Measurements from ENCODE around the gene OSBPL7.

The OSBPL7 gene

GRCh38 chr17:47806026-47806912 is 15.3 kb downstream of the OSBPL7 start:
- peaks cover 40% of the 10 kb centered on the region for H3K36me3 Mint-ChIP-seq (ENCODE audit: insufficient read depth)
- ATAC-seq (replicated peaks; ENCODE audit: extremely low read depth, poor library complexity, severe bottlenecking) (no peak), DNase-seq (ENCODE audit: low spot score in 2 of 2) (no peak)
- H3K4me3 Mint-ChIP-seq, result no peak overlapping the region
- H3K27ac Mint-ChIP-seq (ENCODE audit: low read depth), result no peak overlapping the region
- H3K9me3 Mint-ChIP-seq, result no peaks in the 10 kb centered on the region
- H3K27me3 Mint-ChIP-seq, result no peaks in the 10 kb centered on the region
- H3K4me1 Mint-ChIP-seq, result peaks cover 19% of the 10 kb centered on the region

DNA sequence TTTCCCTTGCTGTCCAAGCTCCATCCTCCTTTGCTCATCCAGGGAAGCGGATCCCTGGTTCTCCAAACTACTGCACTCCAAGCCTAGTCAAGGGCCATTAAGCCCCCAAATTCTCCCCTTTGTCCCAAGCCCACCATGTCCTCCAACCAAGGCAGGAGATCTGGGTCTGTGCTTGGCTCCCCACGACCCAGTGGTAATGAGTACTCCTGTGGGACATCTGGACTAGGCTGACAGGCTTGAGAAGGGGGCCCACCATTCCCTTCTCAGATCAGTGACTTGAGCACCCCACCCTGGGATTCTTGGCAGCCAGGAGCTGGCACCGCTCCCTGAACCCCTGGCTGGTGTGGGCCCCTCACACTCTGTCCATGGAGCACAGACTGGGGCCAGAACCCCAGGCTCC is 17.1 kb downstream of the OSBPL7 start:
- Mint-ChIP-seq H3K36me3 (ENCODE audit: insufficient read depth) (peaks cover 26% of the 10 kb centered on the region), H3K4me3 (no peak overlapping the region), H3K9me3 (no peaks in the 10 kb centered on the region), H3K27ac (ENCODE audit: low read depth) (no peak overlapping the region), H3K27me3 (no peaks in the 10 kb centered on the region), H3K4me1 (peaks cover 5% of the 10 kb centered on the region)
- no peak for DNase-seq (ENCODE audit: low spot score in 2 of 2)
- no peak for ATAC-seq (replicated peaks; ENCODE audit: extremely low read depth, poor library complexity, severe bottlenecking)

GRCh38 chr17:47803751-47804150 is 17.8 kb downstream of the OSBPL7 start:
- H3K36me3 Mint-ChIP-seq (ENCODE audit: insufficient read depth), result peaks cover 21% of the 10 kb centered on the region
- no peak overlapping the region for H3K27ac Mint-ChIP-seq (ENCODE audit: low read depth)
- DNase-seq (ENCODE audit: low spot score in 2 of 2) (no peak), ATAC-seq (replicated peaks; ENCODE audit: extremely low read depth, poor library complexity, severe bottlenecking) (no peak)
- peaks cover 5% of the 10 kb centered on the region for H3K4me1 Mint-ChIP-seq
- no peak overlapping the region for H3K4me3 Mint-ChIP-seq
- H3K27me3 Mint-ChIP-seq, result no peaks in the 10 kb centered on the region
- no peaks in the 10 kb centered on the region for H3K9me3 Mint-ChIP-seq

- Mint-ChIP-seq H3K9me3 (no peaks in the 10 kb centered on the region), H3K4me3 (no peak overlapping the region), H3K27ac (ENCODE audit: low read depth) (no peak overlapping the region), H3K27me3 (no peaks in the 10 kb centered on the region), H3K36me3 (ENCODE audit: insufficient read depth) (peaks cover 16% of the 10 kb centered on the region), H3K4me1 (peaks cover 5% of the 10 kb centered on the region)
- ATAC-seq (replicated peaks; ENCODE audit: extremely low read depth, poor library complexity, severe bottlenecking), result no peak
- DNase-seq (ENCODE audit: low spot score in 2 of 2), result no peak
Observed at GRCh38 chr17:47803201-47803600, 18.4 kb downstream of the OSBPL7 start.

- H3K9me3 Mint-ChIP-seq, result no peaks in the 10 kb centered on the region
- no peak overlapping the region for H3K4me3 Mint-ChIP-seq
- H3K4me1 Mint-ChIP-seq, result peaks cover 5% of the 10 kb centered on the region
- DNase-seq (ENCODE audit: low spot score in 2 of 2) (peak in 1 of 2 donors; percentile 40), ATAC-seq (replicated peaks; ENCODE audit: extremely low read depth, poor library complexity, severe bottlenecking) (peak; percentile 86)
- H3K27ac Mint-ChIP-seq (ENCODE audit: low read depth), result no peak overlapping the region
- peaks cover 13% of the 10 kb centered on the region for H3K36me3 Mint-ChIP-seq (ENCODE audit: insufficient read depth)
- H3K27me3 Mint-ChIP-seq, result no peaks in the 10 kb centered on the region
Observed at GRCh38 chr17:47802341-47803022, 19.1 kb downstream of the OSBPL7 start.

GRCh38 chr17:47801906-47802305 is 19.7 kb downstream of the OSBPL7 start:
- Mint-ChIP-seq H3K27me3 (no peaks in the 10 kb centered on the region), H3K36me3 (ENCODE audit: insufficient read depth) (peaks cover 10% of the 10 kb centered on the region), H3K4me3 (no peak overlapping the region), H3K27ac (ENCODE audit: low read depth) (no peak overlapping the region), H3K4me1 (peaks cover 5% of the 10 kb centered on the region), H3K9me3 (no peaks in the 10 kb centered on the region)
- DNase-seq (ENCODE audit: low spot score in 2 of 2) (no peak), ATAC-seq (replicated peaks; ENCODE audit: extremely low read depth, poor library complexity, severe bottlenecking) (peak; percentile 20)

GRCh38 chr17:47801176-47801765 is 20.3 kb downstream of the OSBPL7 start:
- no peak for DNase-seq (ENCODE audit: low spot score in 2 of 2)
- no peaks in the 10 kb centered on the region for H3K27me3 Mint-ChIP-seq
- no peak for ATAC-seq (replicated peaks; ENCODE audit: extremely low read depth, poor library complexity, severe bottlenecking)
- H3K27ac Mint-ChIP-seq (ENCODE audit: low read depth), result no peak overlapping the region
- H3K4me1 Mint-ChIP-seq, result peaks cover 5% of the 10 kb centered on the region
- H3K36me3 Mint-ChIP-seq (ENCODE audit: insufficient read depth), result peaks cover 4% of the 10 kb centered on the region
- H3K4me3 Mint-ChIP-seq, result no peak overlapping the region
- H3K9me3 Mint-ChIP-seq, result no peaks in the 10 kb centered on the region

- ATAC-seq (replicated peaks; ENCODE audit: extremely low read depth, poor library complexity, severe bottlenecking), result no peak
- H3K9me3 Mint-ChIP-seq, result no peaks in the 10 kb centered on the region
- H3K36me3 Mint-ChIP-seq (ENCODE audit: insufficient read depth), result no peaks in the 10 kb centered on the region
- DNase-seq (ENCODE audit: low spot score in 2 of 2), result no peak
- H3K27ac Mint-ChIP-seq (ENCODE audit: low read depth), result no peak overlapping the region
- peaks cover 6% of the 10 kb centered on the region for H3K27me3 Mint-ChIP-seq
- no peak overlapping the region for H3K4me3 Mint-ChIP-seq
- peaks cover 5% of the 10 kb centered on the region for H3K4me1 Mint-ChIP-seq
Observed at GRCh38 chr17:47800686-47801085, 20.9 kb downstream of the OSBPL7 start.

- H3K27ac Mint-ChIP-seq (ENCODE audit: low read depth), result no peak overlapping the region
- no peak for DNase-seq (ENCODE audit: low spot score in 2 of 2)
- no peak for ATAC-seq (replicated peaks; ENCODE audit: extremely low read depth, poor library complexity, severe bottlenecking)
- H3K9me3 Mint-ChIP-seq, result no peaks in the 10 kb centered on the region
- no peak overlapping the region for H3K4me3 Mint-ChIP-seq
- H3K36me3 Mint-ChIP-seq (ENCODE audit: insufficient read depth), result no peaks in the 10 kb centered on the region
- H3K27me3 Mint-ChIP-seq, result peaks cover 34% of the 10 kb centered on the region
- peaks cover 5% of the 10 kb centered on the region for H3K4me1 Mint-ChIP-seq
Observed at GRCh38 chr17:47797797-47798196, 23.8 kb downstream of the OSBPL7 start.

GRCh38 chr17:47792979-47793378 is 28.6 kb downstream of the OSBPL7 start:
- Mint-ChIP-seq H3K27ac (ENCODE audit: low read depth) (no peak overlapping the region), H3K9me3 (no peaks in the 10 kb centered on the region), H3K4me3 (no peak overlapping the region), H3K27me3 (peaks cover 81% of the 10 kb centered on the region), H3K36me3 (ENCODE audit: insufficient read depth) (no peaks in the 10 kb centered on the region), H3K4me1 (peaks cover 17% of the 10 kb centered on the region)
- ATAC-seq (replicated peaks; ENCODE audit: extremely low read depth, poor library complexity, severe bottlenecking) (no peak), DNase-seq (ENCODE audit: low spot score in 2 of 2) (no peak)

DNA sequence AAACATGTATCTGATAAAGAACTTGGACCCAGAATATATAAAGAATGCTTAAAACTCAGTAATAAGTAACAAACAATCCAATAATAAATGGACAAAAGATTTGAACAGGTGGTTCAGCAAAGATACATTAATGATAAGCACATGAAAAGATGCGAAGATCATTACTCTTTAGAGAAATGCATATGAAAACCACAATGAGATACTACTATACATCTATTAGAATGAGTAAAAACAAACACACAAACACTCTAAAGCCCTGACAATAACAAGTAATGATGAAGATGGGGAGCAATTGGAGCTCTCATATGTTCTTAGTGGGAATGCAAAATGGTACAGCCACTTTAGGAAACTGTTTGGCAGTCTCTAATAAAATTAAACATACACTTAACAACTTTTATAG is 29.1 kb downstream of the OSBPL7 start:
- DNase-seq (ENCODE audit: low spot score in 2 of 2) (no peak), ATAC-seq (replicated peaks; ENCODE audit: extremely low read depth, poor library complexity, severe bottlenecking) (no peak)
- H3K27me3 Mint-ChIP-seq, result peaks cover 83% of the 10 kb centered on the region
- no peaks in the 10 kb centered on the region for H3K9me3 Mint-ChIP-seq
- H3K36me3 Mint-ChIP-seq (ENCODE audit: insufficient read depth), result no peaks in the 10 kb centered on the region
- no peak overlapping the region for H3K4me3 Mint-ChIP-seq
- no peak overlapping the region for H3K27ac Mint-ChIP-seq (ENCODE audit: low read depth)
- H3K4me1 Mint-ChIP-seq, result peaks cover 17% of the 10 kb centered on the region

DNA sequence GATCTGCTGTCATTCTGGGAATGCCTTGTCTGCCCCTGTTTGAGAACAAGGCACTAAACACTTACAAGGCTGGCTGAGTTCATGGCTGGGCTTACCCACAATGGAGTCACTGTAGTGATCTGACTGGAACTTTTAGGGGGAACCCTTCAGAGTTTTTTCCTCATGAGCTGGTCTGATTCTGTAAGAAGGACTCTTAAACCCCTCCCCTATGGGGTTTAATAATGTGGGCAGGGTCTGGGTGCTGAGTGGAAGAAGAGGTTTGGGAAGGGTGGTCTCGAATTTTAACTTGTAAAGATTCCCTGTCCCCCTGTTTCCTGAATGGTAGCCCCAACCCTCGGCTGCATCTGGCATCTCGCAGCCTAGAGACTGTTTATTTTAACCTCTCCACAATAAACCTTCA is 30.6 kb downstream of the OSBPL7 start:
- no peak for DNase-seq (ENCODE audit: low spot score in 2 of 2)
- Mint-ChIP-seq H3K36me3 (ENCODE audit: insufficient read depth) (no peaks in the 10 kb centered on the region), H3K27me3 (peaks cover 80% of the 10 kb centered on the region), H3K27ac (ENCODE audit: low read depth) (peak overlapping the region; percentile 33), H3K4me1 (peaks cover 17% of the 10 kb centered on the region), H3K9me3 (no peaks in the 10 kb centered on the region), H3K4me3 (peak overlapping the region; percentile 66)
- ATAC-seq (replicated peaks; ENCODE audit: extremely low read depth, poor library complexity, severe bottlenecking), result no peak
